Fibroblast of lung (primary cell): ENCODE results near the gene C9.

Experiments
- EZH2 ChIP-seq: IDR thresholded peaks from 2 replicates; pipeline ENCODE4 v1.5.1; 2012; ENCODE audit warnings: low read length, control low read depth, mild to moderate bottlenecking; ENCODE audit errors: missing control alignments
- TF ChIP-seq, protein P1 (sequence below), 2 donors: IDR thresholded peaks in 1 of 2; conservative IDR thresholded peaks in 1 of 2; 1 replicate in 1 of 2; 2 replicates in 1 of 2; pipeline ENCODE4 v1.5.1; 2011 to 2012; ENCODE audit warnings: low read length in 2 of 2, control low read depth in 1 of 2, inconsistent platforms in 1 of 2, low read depth in 1 of 2, mild to moderate bottlenecking in 1 of 2

DNA sequence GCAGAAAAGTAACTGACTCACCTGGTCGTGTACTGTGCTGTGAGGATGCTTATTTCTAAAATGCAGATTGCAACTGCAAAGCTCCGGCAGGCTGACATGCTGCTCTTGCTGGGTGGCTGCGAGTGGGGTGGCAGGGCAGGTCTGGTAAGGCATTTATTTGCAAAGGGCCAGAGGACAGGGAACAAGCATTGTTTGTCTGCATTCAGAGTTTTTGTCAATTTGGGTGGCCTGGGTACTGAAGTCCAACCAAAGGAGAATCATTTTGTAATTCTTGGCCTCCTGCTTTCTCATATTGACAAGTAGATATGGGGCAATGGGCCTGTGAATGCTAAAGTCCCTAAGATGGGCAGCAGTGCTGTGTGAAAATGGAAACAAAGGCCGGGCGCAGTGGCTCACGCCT lies at the start of gene C9:
- TF ChIP-seq, protein P1, sequence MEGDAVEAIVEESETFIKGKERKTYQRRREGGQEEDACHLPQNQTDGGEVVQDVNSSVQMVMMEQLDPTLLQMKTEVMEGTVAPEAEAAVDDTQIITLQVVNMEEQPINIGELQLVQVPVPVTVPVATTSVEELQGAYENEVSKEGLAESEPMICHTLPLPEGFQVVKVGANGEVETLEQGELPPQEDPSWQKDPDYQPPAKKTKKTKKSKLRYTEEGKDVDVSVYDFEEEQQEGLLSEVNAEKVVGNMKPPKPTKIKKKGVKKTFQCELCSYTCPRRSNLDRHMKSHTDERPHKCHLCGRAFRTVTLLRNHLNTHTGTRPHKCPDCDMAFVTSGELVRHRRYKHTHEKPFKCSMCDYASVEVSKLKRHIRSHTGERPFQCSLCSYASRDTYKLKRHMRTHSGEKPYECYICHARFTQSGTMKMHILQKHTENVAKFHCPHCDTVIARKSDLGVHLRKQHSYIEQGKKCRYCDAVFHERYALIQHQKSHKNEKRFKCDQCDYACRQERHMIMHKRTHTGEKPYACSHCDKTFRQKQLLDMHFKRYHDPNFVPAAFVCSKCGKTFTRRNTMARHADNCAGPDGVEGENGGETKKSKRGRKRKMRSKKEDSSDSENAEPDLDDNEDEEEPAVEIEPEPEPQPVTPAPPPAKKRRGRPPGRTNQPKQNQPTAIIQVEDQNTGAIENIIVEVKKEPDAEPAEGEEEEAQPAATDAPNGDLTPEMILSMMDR (conservative IDR thresholded peaks at IDR 0.05 in 1 of 2, IDR thresholded peaks at IDR 0.05 in 1 of 2; ENCODE audit: low read depth in 1 of 2, low read length in 2 of 2), result no peak
- TF ChIP-seq EZH2, result no peak
